HG02759 (cell line): ENCODE results near the gene MC5R.
"Not testable (repeated sequence)": the region's sequence is repeated elsewhere in the genome, so short reads cannot be mapped to it uniquely, and the experiment has no call there.

Source experiments
- ATAC-seq: cut with Tn5 transposase; IDR thresholded peaks from one replicate; pipeline ENCODE4 v1.9.1; 2021; ENCODE audit warnings: mild to moderate bottlenecking, moderate library complexity; ENCODE audit not compliant: unreplicated experiment

The MC5R gene

GRCh38 chr18:13836559-13836958 lies 12.6 kb downstream of the MC5R start:
- no peak for ATAC-seq

- ATAC-seq, result no peak
Observed at GRCh38 chr18:13849791-13850190, 25.8 kb downstream of the MC5R start.

- not testable (repeated sequence) for ATAC-seq
Observed at GRCh38 chr18:13862898-13863297, 38.9 kb downstream of the MC5R start.

- ATAC-seq, result no peak
Observed at GRCh38 chr18:13868501-13869271, 44.7 kb downstream of the MC5R start.

GRCh38 chr18:13871701-13872100 lies 47.8 kb downstream of the MC5R start:
- no peak for ATAC-seq

GRCh38 chr18:13872373-13872772 lies 48.4 kb downstream of the MC5R start:
- no peak for ATAC-seq

- ATAC-seq, result no peak
Observed at GRCh38 chr18:13872932-13873331, 49.0 kb downstream of the MC5R start.

- no peak for ATAC-seq
Observed at GRCh38 chr18:13874558-13874957, 50.6 kb downstream of the MC5R start.
